HTERT RPE-1 (cell line): ENCODE data around the gene ABCD3.
"Not testable (repeated sequence)": the region's sequence is repeated elsewhere in the genome, so short reads cannot be mapped to it uniquely, and the experiment has no call there.

Experiments
- in situ Hi-C: fragments of 300-500 bp; cut with MboI; formaldehyde crosslinking; loops from 4 replicates; pipeline ENCODE4 v1.14.3; 2020; ENCODE audit warnings: low sequenced_read_pairs

Gene ABCD3

DNA sequence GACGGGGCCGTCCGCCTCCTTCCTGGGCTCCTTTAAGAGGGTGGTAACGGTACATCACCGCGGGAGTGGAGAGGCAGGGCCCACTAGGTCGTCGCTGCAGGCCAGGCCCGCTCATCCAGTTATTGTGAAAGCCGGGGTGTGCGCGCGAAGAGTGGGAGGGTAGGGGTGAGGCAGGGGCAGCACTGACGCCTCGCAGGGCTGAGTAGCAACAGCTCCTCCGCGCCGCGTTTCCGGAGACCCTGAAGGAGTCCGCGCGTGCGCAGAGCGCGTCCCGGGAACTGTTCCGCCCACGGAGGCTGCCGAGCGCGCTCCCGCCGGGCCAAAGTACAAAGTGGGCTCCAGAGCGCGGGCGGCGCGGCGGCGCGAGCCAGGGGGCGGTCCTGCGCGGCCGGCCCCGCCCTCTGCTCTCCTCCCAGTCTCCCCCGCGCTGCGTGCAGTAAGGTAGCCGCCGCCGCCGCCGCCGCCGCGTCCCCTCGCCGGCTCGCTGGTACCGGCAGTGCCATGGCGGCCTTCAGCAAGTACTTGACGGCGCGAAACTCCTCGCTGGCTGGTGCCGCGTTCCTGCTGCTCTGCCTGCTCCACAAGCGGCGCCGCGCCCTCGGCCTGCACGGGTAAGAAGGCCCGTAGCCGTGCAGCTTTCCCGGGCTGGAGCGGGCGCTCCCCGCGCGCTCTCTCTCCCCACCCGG is at the start of gene ABCD3:
ABCD3 (plus strand) TSS at position 412 of the 686 bp plus-strand sequence; CDS start at position 502, 90 bp downstream.
- in situ Hi-C loops = no loop called here

DNA sequence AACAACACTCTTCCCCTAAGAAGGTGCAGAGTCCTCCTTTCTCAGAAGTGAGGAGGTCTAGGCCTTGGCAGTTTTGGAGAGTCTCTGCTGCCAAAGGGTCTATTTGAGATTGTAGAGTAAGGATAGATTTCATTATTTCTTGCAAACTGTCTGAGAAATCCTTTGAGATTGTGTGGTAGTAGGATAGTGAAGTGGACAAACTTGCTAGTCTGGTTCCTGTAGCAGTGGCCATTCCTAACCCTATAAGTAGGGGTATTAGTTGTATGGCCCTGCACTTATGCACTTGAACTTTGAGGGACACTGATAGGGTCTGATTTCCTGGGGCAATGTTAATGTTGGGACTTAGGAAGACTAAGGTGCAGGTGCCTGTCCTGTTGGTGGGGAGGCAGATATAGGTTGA is 45.4 kb upstream of the ABCD3 start:
- in situ Hi-C loops = not testable (repeated sequence)

DNA sequence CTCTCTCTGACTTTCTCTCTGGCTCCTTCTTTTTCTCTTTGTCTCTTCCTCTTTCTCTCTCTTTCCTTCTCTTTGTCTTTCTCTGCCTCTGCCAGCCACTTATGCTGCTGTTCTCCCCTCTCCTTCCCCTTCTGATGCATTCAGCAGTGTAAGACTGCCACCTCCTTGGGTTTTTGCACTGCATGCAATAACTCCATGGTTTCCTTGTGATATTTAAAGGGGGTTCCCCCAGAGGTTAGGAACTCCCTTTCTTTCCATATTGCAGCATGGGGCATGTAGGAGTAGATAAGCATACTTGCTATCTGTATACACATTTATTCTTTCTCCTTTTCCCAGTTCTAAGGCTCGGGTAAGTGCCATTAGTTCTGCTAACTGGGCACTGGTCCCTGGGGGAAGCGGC is 44.9 kb upstream of the ABCD3 start:
- in situ Hi-C loops = not testable (repeated sequence)

DNA sequence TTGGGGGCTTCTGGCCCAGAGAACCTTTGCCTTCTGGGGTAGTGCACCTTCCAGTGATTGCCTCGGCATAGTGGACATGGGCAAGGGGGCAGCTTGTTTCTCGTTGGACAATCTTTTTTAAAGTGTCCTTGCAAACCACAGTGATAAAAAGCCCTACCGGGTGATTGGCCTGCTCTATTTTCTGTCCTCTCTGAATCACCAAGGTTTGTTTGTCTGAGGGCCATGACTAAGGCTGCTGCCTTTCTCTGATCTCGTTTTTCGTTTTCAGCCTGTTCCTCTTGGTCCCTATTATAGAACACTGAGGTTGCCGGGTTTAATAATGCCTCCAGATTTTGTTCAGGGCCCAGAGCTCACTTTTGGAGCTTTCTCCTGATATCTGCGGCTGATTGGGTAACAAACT is 42.5 kb upstream of the ABCD3 start:
- in situ Hi-C loops = not testable (repeated sequence)

DNA sequence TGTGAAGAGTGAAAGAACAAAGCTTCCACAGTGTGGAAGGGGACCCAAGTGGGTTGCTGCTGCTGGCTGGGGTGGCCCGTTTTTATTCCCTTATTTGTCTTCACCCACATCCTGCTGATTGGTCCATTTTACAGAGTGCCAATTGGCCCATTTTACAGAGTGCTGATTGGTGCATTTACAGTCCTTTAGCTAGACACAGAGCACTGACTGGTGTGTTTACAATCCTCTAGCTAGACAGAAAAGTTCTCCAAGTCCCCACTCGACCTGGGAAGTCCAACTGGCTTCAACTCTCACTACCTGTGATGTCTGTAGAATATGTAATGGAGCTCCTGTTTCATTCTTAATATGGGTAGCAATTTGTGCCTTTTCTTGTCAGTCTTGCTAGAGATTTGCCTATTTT is 39.7 kb upstream of the ABCD3 start:
- in situ Hi-C loops = not testable (repeated sequence)

DNA sequence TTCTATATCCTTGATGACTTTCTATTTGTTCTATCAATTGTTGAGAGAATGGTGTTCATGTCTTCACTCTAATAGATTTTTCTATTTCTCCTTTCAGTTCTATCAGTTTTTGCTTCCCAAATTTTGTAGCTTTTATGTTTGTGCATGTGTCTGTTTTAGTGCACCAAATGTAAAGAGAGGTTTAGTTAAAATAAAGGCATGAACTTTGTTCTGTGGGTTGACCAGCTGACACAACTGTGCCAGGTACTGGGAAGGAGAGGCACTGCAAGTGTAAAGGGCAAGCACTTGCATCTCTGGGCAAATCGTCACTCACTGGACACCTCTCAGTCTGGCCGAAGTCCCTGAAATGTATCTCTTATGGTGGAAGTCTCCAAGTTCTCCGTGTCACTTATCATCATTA is 38.6 kb upstream of the ABCD3 start:
- in situ Hi-C loops = no loop called here

DNA sequence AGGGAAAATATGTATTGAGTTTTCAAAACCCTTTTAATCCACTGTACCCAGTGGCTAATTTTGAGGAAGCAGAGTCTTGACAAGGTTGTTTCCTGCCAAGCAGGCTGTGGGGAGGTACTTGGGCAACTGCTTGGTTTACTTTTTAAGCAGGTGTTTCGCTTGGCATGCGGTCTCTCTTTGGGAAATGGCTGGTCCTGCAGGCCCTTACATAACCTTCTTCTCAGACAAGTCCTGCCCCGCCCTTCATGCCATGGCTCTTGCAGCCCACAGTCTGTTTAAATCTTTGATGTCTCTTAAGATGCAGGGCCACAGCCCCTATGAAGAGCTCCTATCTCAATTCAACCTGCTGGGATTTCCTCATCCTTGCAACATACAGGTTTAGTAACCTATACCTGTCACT is 36.0 kb upstream of the ABCD3 start:
- in situ Hi-C loops = no loop called here

DNA sequence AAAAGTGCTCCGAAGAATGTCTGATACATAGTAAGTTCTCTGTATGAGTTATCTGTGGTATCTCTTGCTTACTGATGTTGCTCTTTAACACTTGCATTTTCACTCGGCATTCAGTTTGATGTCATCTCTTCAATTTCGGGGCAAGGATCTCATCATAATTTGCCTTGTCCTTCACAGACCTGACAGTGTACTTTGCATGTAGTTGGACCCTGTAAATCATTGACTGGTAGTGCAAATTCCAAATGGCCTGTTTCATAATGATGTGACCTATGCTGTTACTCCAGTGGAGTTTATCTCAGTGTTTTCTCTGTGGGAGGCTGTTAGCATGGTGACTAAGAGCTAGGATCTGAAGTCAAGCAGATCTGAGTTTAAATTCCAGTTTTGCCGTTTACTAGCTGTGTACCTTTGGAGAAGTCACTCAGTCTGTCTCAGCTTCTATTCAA is 34.2 kb upstream of the ABCD3 start:
- in situ Hi-C loops = no loop called here

DNA sequence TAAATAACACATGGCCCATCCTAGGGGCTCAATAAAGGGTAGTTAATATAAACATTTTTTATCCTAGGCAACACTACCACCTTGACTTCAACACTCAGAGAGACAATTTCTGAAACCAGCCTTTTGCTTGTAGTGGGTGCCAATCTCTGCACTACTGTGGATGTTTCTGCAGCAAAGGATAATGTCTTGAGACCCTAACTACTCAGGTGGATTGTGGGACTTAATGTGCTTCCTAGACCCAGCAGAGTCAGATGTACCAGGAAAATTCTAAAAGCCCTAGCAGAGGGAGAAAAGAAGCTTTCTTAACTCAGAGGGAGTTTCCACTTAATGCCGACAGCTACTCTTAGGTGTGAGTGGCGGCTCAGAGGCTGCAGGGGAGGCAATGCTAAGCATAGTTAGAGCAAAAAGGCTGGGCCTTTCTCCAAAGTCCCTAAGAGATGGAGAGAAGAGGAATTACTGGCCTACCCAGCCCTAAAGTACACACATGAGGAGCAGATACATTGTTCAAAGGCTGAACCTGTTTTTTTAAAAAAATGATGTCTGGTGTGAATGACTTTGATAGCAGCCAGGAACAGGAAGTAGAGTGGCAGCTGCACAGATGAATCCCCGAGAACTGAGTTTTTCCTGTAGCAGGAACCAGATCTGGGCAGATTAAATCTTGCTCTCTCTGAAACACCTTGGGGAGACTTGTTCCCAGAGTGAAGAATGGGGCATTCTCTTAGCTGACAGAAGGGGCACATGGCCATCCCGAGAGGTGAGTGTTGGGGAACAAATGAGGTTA is 33.5 kb upstream of the ABCD3 start:
- in situ Hi-C loops = no loop called here

DNA sequence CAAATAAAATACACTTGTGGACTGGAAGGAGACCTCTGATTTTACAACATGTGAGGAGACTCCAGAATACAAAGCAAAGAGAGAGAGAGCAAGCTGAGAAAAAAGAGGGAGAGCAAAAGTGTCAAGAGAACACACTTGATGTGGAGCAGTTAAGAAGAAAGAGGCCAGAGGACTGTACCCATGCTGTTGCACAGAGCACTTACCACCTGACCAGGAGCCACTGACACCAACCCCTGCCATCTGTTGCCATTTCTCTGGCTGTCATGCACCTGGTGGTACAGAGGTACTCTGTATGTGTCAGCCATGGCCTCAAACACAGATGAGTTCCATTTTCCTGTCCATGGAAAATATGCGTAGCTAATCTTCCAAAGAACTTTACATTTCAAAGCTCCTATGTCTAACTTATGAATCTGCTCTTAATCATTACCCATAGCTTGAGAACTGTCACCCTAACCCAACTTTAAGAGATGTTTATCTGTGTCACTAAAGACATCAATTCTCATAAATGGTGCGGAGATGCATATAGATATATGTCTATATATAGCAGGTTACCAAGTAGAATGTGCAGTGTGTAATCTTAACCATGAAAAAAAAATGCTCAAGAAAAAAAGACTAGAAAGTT is 32.8 kb upstream of the ABCD3 start:
- in situ Hi-C loops = no loop called here

DNA sequence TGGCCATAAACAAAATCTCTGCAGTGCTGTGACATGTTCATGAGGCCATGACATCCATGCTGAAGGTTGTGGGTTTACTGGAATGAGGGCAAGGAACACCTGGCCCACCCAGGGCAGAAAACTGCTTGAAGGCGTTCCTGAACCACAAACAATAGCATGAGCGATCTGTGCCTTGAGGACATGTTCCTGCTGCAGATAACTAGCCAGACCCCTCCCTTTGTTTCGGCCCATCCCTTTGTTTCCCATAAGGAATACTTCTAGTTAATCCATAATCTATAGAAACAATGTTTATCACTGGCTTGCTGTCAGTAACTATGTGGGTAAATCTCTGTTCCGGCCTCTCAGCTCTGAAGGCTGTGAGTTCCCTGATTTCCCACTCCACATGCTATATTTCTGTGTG is 28.9 kb upstream of the ABCD3 start:
- in situ Hi-C loops = no loop called here

DNA sequence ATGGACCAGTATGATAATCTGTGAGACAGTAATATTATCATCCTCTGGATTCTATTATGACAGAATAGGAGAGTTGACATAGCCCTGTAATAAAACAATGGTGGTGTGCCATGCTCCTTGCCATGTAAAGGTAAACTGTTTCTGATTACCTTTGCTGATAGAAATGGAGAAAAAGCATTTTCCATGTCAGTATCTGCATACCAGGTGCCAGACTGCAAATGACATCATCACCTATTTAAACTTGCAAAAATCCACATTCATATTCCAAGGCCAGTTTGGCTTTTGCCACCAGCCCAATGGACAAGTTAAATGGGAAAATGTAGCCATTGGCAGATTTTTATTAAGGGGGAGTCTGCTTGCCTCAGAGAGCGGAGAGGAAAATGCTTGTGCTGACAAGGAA is 23.9 kb upstream of the ABCD3 start:
- in situ Hi-C loops = no loop called here

DNA sequence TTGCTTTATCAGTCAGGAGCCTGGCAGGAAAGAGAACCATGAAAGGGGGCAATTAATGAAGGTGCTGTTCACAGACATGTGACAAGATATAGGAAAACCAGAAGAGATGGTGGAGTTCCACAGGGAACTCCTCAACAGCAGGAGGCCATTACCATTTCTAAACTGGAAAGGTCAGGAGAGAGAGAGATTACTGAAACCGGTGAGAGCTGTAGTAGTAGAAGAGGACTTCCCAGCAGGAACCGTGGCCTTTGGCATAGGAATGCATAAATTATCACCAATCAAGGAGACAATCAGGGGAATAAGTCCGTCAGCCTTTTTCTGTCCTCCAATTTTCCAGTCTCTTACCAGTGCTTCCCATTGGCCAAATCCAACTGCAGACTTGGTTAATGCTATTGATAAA is 23.0 kb upstream of the ABCD3 start:
- in situ Hi-C loops = no loop called here

DNA sequence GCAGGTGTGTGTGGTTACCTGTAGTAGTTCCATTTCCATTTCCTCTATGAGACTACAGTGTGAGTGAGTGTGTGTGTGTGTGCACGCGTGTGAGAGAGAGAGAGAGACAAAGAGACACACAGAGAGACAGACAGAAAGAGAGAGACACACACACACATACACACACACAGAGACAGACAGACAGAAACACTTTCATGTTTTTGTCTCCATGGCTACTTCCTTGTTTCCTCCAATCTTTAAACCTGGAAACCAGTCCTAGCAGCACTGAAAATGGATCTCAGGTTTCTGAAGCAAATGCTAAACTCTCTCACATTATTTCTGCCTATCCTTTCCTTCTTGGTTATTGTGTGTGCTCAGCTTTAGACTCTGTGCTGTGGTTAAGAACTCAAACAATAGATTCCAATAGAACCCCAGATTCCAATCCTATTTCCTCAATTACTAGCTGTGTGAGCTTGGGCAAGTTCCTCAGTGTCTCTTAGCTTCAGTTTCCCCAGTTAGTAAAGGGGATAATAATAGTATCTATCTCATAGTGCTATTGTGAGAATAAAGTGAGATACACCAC is 22.4 kb upstream of the ABCD3 start:
- in situ Hi-C loops = no loop called here

DNA sequence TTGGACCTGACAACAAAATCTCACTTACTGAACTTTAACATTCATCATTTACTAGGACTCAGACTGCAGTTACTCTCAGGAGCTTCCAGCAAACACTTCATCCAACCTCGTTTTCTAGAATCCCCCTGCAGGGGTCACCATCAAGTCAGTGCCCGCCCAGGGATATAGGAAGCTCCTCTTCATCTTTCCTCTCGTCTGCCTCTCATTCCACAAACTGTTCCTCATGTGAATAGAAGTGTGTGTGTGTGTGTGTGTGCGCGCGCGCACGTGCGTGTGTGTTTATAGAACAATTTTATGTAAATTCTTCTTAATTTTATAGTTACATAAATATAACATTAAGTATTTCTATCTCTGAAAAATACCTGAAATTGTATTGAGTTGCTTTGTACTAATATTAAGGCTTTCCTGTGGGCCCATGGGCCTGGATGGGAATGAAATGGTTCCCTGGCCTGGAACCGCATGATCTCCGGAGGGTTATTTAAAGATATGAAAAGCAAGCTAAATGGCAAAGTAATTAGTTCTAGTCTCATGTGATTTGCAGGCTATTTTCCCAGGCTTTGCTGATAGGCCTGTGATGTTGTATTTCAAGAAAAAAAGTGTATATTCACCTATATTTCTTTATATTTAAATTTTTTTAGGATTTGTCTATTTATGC is 21.7 kb upstream of the ABCD3 start:
- in situ Hi-C loops = no loop called here

DNA sequence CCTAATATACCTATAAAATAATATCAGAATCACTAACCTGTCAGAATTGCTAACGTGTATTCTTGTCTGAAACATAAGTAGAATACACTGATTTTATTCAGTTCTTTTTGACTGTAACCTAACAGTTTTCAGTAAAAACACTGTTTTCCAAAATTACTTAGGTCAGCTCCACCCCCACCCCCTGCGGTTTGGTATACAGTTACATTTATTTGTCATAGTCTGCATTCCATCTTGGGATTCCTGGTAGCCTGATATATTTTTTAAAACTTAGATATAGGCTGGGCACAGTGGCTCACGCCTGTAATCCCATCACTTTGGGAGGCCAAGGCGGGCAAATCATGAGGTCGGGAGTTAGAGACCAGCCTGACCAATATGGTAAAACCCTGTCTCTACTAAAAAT is 19.8 kb upstream of the ABCD3 start:
- in situ Hi-C loops = no loop called here

DNA sequence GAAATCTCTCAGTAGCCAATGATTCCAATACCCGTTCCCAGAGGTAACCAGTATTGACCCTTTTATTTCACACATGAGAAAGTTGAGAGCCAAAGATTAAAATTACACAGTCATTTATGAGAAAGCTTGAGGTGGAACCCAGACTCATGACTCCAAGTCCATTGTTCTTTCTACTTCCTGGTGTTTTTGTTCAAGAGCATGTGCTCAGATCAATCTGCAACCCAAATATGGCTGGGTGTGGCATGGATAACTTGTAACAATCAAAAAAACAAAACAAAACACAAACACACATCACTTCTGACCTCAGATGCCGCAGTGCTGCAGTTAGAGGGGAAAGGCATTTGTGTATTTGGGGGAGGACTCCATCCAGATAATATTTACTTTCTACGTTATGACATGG is 18.7 kb upstream of the ABCD3 start:
- in situ Hi-C loops = no loop called here

DNA sequence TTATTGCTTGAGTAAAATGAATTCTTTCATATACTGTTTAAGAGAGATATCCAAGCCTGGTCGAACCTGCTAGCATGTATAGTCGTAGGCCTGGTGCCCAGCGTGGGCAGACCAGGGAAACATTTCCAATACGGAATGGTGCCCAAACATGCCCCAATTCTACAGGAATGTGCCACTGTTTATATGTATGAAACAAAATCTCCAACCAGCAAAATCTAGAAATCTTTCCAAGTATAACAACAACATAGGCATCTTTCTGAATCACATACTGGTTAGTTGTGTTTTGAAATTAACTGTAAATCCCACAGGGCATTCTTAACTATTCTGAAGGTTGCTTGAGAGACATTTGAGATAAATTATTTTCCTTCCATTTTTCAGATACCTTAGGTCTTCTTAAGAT is 17.0 kb upstream of the ABCD3 start:
- in situ Hi-C loops = no loop called here

DNA sequence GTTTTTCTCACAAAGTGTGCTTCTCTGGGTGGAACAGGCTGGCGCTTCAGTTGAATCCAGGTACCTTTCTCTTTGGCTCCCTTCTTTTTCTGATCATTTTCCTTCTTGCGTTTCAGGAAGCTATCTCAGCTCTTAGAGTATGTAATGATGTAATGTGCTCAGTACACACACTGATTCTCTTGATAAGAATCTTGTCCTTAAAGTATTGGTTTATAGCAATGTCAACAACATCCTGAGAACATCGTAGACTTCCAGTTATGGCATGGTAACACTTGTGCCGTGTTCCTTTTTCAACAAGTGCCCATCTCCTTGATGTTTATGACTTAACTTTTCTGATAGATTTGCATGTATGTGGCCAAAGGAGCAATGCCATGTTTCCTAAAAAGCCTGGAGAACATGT is 11.7 kb upstream of the ABCD3 start:
- in situ Hi-C loops = no loop called here

DNA sequence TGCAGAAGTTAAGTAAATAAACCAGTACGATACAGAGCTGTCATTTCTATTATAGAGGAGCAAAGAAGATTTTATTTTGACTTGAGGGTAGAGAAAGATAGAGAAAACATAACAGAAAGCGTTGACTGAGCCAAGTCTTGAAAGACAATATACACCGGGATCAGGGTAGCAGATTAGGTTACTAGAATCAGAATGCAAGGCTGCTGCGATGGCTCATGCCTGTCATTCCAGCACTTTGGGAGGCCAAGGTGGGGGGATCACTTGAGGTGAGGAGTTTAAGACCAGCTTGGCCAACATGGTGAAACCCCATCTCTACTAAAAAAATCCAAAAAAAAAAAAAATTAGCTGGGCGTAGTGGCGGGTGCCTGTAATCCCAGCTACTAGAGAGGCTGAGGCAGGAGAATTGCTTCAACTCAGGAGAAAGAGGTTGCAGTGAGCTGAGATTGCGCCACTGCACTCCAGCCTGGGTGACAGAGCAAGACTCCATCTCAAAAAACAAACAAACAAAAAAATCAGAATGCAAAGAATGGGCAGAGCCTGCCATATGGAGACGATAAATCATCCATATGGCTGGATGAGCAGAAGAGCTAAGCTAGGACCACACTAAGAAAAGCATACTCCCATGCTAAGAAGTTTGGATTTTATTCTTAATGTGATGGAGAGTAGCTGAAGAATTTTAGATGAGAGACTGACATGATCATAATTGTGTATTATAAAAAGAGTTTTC is 9.9 kb upstream of the ABCD3 start:
- in situ Hi-C loops = no loop called here

DNA sequence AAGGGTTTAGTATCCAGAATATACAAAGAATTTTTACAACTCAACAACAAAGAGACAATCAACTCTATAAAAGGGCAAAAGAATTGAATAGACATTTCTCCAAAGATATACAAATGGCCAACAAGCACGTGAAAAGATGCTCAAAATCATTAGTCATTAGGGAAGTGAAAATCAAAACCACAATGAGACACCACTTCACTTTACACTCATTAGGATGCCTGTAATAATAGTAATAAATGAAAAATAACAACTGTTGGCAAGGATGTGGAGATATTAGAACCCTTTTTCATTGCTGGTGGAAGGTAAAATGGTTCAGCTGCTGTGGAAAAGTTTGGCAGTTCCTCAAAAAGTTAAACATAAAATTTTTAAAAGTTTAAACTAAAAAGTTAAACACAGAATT is 7.0 kb upstream of the ABCD3 start:
- in situ Hi-C loops = no loop called here
